HG03520 (cell line): Measurements from ENCODE around the gene E4F1.
"Not testable (repeated sequence)": the region's sequence is repeated elsewhere in the genome, so short reads cannot be mapped to it uniquely, and the experiment has no call there.

Experiments used
- ATAC-seq: cut with Tn5 transposase; IDR thresholded peaks from one replicate; pipeline ENCODE4 v1.9.1; 2021; ENCODE audit warnings: mild to moderate bottlenecking, moderate library complexity; ENCODE audit not compliant: unreplicated experiment

Gene E4F1

DNA sequence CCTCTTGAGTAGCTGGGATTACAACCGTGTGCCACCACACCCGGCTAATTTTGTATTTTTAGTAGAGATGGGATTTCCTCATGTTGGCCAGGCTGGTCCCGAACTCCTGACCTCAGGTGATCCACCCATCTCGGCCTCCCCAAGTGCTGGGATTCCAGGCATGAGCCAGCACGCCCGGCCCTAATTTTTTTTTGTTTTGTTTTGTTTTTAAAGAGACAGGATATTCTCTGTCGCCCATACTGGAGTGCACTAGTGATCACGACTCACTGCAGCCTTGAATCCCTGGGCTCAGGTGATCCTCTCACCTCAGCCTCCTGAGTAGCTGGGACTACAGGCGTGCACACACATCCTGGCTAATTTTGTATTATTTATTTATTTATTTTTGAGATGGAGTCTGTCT is 16.9 kb downstream of the E4F1 start:
- not testable (repeated sequence) for ATAC-seq

DNA sequence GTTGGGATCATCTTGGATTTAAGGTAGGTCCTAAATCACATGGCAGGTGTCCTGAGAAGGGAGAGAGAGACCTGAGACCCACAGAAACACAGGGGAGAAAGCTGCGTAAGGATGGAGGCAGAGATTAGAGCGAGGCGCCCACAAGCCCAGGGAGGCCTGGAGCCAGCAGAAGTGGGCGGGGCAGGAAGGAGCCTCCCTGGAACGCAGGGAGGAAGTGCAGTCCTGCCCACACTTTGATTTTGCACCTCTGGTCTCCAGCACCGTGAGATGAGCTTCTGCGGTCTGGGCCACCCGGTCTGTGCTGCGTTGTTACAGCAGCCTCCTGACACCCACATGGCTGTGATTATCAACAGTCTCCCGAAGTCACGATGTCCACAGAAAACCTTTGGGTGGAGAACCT is 19.2 kb downstream of the E4F1 start:
- no peak for ATAC-seq

DNA sequence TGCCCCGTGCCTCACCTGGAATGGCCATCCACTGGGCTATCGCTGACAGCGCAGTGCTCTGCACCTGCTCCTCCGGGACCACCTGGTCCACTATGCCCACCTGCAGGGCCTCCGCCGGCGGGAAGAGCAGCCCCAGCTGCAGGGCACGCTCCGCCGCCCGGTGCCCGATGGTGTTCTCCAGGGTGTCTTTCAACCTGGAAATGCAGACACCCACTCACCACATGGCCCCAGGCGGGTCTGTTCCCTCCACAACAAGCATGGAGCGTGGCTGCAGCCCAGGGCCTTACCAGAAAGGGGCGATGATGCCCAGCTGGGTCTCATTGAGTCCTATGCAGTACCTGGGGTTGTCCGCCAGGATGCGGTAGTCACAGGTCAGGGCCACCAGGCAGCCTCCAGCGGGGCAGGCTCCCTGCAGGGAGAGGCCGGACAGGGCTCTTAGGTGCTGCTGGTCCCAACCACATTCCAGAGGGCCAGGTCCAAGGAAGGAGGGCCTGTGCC is 19.7 kb downstream of the E4F1 start:
- no peak for ATAC-seq

DNA sequence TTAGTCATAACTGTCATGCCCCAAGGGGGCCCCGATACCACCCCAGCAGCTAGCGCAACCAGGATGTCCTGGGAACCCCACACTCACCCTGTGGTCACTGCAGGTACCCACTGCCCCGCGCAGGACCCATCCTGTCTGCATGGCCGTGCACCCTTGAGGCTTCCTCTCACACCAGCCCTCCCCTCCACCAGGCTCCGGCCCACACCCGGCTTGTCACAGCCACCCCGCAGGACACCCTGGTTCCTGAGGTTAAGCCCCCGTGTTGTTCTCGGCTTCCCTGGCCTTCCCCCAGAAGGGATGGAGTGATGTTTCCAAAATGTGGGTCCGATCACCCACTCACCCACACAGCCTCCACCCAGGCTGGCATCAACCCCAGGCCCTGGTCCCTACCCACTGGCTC is 20.4 kb downstream of the E4F1 start:
- ATAC-seq = no peak

DNA sequence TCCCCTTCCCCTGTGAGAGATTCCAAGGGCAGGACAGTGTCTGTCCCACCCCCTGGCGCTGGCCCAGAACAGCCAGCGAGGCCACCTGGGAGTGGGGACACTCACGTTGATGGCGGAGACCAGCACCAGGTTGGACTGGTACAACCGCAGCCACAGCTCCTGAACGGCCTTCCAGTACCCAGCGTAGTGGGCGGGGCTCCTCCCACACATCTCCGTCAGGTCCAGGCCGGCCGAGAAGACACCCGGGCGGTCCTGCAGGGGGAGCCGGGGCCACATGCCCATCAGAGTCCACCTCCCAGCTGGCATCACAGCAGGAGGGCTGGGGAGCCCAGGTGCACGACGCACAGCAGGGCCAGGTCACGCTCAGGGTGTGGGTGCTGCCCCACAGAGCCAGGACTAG is 20.9 kb downstream of the E4F1 start:
- ATAC-seq = no peak

DNA sequence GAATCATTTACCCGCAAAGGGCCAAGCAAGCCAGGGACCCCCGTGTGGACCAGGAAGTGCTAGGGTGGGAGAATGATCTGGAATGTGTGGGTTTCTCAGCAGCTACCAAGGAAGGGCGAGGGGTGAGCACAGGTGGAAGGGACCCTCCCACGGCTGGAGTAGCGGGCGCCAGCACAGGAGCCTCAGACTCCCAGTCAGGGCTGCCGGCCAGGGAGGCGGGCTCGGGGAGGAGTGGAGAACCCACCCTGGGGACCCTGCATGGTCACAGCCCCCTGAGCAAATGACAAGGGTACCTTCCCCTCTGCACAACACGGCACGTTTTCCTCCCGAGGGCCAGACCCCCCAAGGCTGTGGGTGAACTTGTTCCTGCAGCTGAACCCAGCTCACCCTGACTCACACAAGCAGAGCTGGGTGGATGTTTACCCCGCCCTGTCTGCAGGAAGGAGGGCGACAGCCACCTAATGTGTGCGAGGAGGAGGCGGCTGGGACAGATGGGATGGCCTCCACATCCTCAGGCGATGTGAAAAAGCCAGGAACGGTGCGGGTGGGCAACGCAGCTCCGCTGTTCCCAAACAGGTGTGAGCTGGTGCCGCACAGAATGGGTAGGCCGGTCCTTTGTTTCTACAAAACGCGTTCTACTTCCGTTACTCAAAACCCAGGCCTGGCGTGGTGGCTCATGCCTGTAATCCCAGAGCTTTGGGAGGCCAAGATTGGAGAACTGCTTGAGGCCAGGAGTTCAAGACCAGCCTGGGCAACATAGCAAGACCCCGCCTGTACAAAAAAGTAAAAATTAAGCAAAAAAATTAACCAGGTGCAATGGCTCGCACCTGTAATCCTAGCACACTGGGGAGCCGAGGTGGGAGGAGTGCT is 21.8 kb downstream of the E4F1 start:
- no peak for ATAC-seq

DNA sequence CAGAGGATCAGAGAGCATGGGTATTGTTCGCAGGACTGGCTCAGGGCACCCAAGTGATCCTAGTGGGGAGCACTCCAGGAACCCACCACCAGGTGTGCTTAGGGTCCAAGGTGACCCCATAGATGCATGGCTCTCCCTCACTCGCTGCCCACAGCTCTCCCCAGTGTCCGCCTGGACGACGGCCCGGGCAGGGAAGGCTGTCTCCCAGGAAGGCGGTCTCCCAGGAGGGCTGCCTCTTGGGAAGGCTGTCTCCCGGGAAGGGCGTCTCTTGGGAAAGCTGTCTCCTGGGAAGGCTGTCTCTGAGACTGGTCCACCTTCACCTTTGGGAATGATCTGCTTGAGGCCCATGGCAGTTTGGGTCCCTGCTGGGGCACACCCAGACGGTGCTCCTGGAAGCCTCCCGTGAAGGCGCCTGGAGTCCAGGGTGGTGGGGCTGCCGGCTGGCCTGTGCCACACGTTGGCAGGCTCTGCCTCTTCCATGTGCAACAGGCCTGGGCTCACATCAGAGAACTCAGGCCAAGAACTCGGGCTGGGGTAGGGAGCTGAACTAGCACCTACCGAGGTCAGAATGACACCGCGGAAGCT is 23.0 kb downstream of the E4F1 start:
- ATAC-seq = no peak

DNA sequence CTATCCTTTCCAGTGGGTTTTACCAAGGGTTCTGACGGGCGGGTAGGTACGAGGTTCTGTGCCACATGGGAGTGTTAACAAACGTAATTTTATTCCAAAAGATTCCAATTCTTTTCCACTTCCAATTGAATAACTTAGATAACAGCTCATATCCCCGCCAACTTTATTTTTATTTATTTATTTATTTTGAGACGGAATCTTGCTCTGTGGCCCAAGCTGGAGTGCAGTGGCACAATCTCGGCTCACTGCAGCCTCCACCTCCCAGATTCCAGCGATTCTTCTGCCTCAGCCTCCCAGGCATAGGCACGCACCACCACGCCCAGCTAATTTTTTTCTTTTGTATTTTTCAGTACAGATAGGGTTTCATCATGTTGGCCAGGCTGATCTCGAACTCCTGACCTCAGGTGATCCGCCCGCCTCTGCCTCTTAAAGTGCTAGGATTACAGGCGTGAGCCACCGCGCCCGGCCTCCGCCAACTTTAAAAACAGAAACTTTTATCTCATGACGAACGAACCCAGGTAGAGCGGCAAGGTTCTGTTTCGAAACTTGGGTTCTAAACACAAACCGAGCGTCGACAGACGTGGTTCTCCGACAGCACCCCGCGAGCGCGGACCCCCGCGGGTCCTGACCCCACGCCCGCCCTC is 27.4 kb downstream of the E4F1 start:
- no peak for ATAC-seq

DNA sequence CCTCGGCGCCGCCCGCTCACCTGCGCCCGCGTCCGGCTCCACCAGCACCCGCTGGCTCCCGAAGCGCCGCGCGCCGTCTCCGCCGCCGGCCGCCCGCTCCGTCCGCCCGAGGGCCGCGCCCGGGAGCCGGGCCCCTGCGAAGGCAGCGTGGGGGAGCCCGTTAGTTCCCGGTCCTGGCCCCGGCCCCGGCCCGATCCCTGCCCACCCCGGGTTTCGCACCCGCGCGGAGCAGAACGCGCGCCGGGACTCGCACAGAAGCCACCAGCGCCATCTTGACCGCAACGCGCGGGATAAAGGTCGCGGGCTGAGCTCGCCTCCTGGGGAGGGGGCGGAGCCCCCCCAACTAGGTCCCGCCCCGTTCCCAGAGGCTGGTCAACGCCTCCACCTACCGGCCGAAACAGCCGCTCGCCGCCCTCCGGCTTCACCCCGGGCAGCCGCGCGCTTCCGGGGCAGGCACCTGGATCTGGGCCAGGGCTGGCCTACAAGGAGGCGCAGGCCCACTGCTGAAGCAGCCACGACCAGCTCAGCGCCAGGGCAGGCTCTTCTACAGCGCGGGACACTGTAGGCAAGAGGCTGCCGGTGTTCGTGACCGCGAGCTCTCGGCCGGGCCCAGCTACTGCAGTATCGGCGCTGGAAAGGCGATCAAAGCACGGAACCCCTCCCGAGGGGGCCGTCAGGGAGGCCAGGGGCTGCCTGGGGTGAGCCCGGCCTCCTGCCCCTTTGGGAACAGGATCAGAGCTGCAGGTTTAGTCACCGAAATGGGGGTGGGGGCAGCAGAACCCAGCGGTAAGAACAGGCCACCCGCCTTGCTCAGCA is 28.1 kb downstream of the E4F1 start, which contains the start of gene ECI1:
Gene ECI1 (minus strand): TSS at position 292 of the 816 bp plus-strand sequence. CDS start 21 bp downstream, at position 271.
- ATAC-seq = peak; percentile 80

DNA sequence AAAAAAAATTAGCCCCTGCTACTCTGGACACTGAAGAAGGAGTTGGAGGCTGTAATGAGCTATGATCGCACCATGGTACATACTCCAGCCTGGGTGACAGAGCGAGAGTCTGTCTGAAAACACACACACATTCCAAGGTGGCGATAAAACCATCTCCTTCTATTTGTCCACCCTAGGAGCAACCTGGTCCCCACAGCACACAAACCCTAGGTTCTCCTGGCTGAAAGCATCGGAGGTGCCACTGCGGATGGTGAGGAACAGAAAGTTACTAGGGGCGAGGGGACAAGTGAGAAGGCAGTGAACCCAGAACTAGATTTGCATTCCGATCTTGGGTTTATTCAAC is 29.4 kb downstream of the E4F1 start:
- ATAC-seq = no peak

DNA sequence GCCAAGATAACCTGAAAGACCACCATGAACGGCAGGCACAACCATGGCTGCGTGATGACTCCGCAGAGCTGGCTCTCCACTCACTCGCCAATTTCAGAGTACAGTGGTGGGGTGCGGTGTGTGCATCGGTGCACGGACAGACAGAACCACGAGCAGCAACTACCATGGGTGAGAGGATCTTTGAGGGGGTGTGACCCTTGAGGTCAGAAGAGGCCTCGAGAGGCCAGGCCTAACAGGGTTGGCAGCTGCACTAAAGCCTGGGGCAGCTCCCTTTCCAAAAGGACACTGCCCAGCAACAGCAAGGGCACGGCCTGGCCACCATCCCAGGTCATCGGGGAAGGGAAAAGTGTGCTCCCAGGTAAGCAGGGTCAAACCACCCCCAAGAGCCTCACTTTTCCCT is 29.9 kb downstream of the E4F1 start:
- ATAC-seq = no peak

DNA sequence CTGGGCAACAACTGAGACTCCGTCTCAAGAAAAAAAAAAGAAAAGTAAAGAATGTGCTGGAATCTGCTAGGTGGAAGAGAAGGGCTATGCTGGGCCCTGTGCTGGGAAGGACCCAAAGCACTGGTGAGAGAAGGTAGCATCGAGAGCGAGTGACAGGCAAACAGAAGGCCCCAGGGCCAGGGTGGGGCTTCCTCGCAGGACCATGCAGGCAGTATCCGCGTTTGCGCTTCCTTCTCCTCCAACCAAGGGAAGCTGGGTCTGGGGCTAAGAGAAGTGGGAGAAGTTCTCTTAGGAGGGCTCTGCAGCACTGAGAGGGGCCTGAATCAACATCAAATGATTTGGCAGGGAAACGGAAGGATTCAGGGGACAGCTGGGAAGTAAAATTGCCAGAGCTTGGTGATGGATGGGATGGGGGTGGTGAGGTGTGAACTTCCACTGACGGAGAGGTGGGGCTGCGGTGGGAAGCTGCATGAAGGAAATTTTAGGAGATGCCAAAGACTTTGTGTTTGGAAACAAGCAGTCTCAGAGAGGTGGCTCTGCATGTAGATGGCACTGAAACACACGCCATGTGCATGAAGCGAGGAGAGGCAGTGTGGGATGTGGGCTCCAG is 33.2 kb downstream of the E4F1 start:
- ATAC-seq = no peak

DNA sequence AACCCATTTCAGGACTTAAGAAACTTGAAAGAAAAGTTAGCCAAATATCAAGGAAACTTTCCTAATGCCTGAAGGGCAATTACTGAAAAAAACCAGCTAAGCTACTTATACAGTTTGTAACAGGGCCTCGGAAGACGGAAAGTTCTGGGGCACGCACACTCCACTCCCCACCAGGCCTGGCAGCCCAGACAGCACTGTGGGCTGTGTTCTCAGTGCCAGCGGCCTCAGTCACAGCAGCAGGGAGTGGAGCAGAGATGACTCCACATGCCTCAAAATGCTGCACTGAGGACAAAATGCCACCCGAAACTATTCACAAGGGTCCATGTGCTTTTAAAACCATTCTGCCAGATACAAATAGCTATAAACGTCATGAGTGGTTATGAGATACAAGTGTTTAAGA is 34.3 kb downstream of the E4F1 start:
- no peak for ATAC-seq

DNA sequence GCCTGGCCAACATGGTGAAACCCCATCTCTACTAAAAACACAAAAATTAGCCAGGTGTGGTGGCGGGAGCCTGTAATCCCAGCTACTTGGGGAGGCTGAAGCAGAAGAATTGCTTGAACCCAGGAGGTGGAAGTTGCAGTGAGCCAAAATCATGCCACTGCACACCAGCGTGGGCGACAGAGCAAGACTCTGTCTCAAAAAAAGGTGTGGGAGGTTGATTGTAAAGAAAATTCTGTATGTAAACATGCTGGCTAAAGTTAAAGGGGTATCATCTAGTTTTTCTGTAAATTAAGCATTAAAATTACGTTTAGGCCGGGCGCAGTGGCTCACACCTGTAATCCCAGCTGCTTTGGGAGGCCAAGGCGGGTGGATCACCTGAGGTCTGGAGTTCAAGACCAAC is 35.1 kb downstream of the E4F1 start:
- not testable (repeated sequence) for ATAC-seq

DNA sequence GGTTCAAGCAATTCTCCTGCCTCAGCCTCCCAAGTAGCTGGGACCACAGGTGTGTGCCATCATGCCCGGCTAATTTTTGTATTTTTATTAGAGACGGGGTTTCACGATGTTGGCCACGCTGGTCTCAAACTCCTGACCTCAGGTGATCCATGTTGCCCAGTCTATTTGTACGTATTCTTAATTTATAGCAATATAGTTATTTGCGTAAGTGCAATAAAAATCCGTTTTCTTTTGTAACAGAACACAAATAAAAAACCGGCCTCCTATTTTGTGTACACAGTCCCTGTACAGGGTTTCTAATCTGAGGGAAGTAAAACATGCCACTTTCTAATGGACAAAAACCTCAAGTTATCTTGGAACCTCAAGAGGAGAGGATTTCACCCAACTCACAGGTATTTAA is 36.9 kb downstream of the E4F1 start:
- ATAC-seq = no peak

DNA sequence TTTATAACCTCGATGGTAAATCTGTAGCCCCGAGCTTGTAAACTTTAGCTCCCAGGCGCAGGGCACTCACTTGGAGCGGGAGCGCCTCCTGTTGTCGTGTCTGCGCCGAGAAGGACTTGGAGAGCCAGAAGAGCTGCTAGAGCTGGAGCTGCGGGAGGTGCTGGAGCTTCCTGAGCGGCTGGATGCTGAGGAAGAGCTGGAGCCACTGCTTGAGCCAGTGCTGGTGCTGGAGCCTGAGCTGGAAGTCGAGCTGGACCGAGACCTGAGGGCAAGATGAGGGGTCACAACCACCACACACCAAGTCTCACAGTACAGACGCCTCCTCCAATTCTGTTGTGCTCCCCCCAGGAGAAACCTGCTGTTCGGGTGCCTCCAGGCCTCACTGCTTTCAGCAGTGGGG is 39.6 kb downstream of the E4F1 start:
- not testable (repeated sequence) for ATAC-seq

DNA sequence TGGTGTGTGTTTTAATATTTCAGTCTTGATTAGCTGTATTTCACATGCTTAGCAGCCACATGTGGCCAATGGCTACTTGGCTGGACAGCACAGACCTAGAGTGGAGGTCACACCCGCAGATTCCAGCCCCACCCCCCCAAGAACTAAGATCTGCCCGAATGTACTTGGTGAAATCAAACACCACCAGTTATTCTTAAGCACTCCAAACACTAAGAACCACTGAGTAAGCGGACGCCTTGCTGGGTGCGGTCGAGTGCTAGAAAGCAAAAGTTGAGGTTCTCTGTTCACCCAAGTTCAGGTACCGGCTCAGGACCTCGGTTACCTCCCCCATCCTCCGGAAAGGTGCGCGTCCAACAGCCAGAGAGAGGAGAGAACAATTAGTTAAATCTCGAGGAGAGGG is 43.5 kb downstream of the E4F1 start:
- ATAC-seq = not testable (repeated sequence)

DNA sequence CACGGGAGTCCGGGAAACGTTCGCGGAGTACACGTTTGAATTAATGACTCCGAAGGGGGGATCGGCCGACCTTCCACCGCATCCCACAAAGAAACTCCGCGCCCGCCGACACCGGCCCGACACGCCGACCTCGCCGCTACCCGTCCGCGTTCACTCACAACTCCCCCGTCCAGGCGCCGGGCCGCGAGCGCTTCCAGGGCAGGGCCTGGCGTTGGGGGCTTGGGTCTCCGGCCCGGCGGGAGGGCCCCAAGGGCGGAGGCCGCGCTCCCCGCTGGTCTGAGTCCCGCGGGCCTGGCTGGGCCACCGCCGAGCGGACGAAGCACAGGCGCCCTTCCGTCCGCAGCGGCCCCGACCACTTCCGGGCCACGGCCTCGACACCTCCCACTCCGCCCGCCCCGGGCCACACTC is 44.1 kb downstream of the E4F1 start:
- peak; percentile 49 for ATAC-seq

DNA sequence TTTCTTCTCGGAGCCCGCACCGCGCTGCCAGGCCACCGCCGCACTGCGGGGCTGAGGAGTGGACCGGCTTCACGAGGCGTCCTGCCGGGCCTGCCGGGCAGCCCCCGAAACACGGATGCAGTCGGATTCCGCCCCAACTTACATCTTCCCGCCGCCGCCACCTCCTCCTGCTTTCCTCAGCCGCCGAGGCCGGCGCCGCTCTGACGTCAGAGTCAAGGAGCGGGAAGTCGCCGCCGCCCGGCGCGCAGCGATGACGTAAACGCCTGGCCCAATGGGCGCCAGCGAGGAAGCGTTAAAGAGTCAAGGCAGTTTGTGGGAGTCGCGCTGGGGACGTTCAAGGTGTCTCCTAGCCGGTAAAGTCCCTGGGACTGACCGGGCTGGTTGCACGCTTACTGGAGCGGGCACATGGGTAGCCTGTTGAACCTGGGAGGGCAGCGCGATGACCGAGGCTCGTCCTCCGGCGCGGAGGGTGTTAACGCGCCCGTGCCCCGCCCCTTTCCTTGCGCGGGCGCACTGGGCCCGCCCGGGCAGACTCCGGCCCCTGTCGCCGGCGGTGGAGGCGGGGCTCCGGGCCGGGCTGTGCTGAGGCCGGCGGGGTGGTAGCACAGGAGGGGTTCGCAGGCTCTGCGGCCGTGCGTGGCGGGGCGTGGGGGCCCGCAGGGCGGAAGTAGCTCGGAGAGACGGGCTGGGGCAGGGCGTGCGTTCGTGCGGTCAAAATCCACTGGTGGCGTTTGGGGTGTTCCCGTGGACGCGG is 44.7 kb downstream of the E4F1 start, which contains the start of gene RNPS1:
Gene RNPS1 (minus strand): TSS at position 214 of the 754 bp plus-strand sequence. CDS start 3,483 bp downstream, outside the sequence.
- ATAC-seq = peak; percentile 62

DNA sequence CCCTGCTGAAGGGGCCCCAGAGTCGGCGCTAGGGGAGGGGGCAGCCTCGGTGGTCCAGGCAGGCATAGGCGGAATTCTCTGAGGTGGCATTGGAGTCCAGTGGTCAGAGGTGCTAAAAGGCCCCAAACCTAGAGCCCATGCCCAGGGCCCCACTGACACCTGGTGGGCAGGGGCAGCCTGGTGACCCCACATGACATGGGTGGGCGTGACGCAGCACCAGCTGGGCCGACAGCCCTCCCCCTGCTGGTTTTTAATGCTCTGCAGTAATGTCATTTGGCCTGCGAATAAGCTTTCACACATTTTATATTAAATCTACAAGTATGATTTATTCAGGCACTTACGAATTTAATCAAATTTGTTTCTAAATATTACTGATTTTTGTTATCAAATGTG is 46.7 kb downstream of the E4F1 start:
- no peak for ATAC-seq
